GM18520 (cell line): ENCODE data around the gene ATL1.
"Not testable (repeated sequence)": the region's sequence is repeated elsewhere in the genome, so short reads cannot be mapped to it uniquely, and the experiment has no call there.

Experiments used
- ATAC-seq: cut with Tn5 transposase; IDR thresholded peaks from one replicate; pipeline ENCODE4 v1.9.1; 2021; ENCODE audit not compliant: unreplicated experiment

ATL1 gene

DNA sequence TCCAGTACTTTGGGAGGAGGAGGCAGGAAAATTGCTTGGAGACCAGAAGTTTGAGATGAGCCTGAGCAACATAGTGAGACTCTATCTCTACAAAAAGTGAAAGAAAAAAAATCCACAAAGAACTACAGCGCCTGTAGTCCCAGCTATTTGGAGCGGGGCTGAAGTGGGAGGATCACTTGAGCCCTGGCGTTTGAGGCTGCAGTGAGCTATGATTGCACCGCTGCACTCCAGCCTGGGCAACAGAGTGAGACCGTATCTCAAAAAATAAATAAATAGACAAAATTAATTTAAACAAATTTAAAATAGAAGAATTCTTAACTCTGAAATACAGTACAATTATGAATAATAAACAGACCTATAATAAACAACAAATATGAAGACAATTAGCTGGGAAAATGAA is 40.9 kb downstream of the ATL1 start:
- ATAC-seq, result no peak

DNA sequence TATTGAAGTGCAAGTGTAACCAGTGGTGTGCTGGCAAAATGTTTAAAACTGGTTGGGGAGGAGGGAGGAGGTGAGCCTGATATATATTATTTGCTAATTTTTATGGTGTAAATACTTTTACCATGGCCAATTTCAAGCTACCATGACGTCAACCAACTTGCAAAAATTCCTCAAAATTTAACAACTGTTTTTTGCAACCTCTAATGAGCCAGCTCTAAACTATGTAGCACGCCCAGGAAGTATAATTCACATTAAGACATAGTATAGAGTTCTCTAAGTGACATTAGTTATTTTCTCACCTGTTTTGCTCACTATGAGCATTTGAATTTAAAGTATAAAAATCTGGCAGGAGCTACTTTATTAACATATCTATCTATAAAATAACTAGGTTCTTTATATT is 41.4 kb downstream of the ATL1 start:
- ATAC-seq, result no peak

DNA sequence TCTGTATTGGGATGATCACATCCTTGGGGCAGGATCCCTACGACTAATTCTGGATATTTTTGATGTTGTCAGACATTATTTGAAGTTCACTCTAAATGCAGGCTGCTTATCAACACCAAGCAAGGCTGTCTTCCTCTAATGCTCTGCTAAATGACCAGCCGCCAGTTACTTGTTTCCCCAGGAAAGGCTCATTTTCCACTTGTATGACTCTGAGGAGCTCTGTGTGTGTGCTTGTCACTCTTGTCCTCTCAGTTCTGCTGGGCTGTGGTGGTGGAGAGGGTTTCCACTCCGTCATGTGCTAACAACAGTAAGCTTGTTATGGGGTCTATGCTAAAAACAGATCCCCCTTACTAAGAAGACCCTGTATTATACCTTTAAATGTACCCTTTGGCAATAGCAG is 42.1 kb downstream of the ATL1 start:
- ATAC-seq, result no peak

DNA sequence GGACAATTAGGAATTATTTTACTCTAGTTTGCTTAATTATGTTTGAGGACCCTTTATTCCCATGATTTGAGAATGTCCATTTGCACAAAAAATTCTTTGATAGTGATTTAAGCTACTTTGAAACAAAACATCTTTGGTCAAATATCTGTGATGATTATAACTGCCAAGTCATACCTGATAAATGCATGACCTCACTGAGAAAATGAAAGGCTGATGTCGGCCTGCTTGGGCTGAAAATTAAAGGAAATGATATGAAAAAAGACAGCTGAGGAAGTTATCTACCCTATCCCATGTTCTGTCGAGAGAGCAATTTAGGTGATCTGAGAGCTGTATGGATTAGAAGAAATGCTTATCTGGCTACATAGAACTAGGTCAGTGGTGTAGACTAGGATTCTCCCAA is 43.6 kb downstream of the ATL1 start:
- ATAC-seq, result no peak

DNA sequence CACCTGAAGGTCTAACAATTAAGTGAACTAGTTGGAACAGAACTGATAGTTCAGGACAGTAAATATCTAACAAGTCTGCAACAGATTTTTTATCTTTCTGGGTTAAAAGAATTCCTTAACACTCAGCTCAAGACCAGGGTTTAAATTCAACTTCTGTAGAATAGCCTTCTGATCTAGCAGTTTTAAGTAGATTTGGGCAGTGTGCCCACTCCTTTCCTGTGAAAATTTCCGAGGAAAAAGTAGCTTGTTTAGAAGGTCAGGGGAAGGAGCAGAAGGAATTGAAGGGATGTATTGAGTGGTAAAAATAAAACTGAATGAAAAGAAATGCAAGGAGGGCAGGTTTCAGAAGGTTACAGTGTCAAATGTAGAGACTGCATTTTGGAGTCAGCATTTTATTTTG is 45.8 kb downstream of the ATL1 start:
- no peak for ATAC-seq

DNA sequence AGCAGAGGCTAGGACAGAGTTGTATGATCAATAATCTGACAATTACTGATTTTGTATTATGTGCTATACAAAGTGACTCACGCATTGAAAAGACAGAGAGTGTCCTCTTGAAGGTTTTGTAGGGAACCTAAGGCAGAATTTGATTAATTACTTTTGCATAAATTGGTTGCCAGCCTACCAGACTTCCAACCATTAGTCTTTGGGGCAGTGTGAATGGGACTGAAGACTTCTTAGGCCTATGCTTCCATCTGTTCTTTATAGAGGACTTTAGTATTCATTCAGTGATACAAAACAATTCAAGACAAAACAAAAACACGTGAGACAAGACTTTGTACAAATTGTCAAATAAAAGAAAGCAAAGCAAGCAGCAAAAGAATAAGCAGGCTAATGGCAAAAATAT is 46.5 kb downstream of the ATL1 start:
- no peak for ATAC-seq

DNA sequence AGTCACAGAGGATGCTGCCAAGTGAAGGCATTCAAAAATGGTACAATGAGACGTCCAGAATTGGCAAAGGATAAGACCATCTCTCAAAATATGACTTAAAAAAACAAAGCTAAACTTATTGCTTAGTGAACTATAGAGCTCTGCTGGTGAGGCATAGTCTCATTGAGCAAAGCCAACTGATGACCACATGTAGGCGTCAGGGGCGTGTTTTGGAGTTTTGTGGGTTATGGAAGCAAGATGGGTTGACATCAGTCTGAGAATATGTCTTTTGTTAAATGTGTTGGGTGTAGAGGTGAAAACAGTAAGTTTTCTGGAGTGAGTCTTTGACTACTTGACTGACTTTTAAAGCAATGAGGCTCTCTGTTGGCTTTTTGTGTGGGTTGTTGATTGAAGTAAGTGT is 47.2 kb downstream of the ATL1 start:
- no peak for ATAC-seq

DNA sequence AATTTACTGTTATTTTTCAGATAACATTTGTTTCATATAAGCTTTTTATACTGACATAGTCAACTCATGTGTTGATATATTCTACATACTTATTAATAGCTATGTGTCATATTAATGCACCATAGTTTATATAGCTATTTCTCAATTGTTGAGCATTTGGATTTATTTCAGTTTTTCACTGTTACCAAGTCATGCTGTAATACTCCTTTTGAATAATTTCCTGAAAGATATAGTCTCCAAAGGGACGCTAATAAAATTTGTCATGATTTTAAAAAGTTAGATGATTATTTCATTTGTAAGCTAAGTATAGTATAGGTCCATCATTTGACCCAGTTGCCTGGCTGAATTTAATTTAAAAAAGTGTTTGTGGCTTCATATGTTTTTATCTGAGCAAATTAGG is 47.8 kb downstream of the ATL1 start:
- no peak for ATAC-seq

DNA sequence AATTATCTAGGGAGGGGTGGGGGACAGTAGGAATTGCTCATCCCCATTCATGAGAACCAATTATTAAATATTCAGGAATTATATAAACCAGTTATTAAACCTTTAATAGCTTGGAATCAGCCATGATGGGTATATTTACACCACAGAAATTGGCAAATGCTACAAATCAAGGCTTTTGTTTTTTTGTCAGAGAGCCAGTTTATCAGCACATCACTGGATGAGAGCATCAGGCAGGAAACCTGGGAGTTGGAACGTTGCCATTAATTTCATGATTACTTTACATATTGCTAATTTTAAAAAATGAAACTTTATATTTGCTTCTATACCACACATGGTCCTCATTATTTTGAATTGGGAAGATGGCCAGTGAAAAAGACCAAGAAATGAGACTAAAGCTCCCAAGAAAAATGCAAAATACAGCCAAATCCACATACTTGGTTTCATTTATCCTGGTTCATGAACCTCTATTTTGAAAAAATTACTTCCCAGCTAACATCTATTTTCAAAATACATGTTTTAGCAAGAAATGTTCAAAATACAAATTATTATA is 48.4 kb downstream of the ATL1 start:
- no peak for ATAC-seq

DNA sequence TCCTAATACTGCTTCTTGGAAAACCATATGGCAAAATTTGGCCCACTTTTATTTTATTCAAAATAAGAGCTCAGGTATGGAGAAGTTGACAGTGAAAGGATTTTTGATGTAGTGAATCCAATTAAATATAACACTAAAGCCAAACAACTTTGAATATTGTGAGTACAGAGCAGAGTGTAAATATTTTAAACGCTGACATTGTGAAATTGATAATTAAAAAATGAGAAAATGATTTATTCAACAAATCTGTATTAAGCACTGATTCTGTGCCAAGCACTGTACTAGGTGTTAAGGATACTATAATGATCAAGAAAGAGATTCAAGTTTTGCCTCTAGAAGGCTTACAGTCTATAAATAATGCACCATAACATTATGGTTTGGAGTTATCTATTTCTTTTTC is 50.5 kb downstream of the ATL1 start:
- ATAC-seq, result no peak

DNA sequence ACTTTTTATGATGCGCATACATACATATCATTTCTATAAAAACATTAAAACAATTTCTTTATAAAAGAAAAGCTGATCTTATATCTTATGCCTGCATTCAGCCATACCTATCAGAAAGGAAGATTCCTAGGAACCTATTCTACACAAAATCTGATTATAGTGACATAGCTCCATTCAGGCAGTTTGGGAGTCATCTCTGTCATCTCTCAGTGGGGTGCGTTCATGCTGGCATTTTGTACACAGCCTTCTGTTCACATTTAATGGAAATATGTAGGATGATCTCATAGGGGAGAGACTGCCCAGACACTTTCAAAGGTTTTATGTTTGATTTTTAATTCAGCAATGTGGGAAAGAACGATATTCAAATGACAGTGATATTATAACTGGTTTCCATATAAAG is 52.9 kb downstream of the ATL1 start:
- ATAC-seq, result no peak

DNA sequence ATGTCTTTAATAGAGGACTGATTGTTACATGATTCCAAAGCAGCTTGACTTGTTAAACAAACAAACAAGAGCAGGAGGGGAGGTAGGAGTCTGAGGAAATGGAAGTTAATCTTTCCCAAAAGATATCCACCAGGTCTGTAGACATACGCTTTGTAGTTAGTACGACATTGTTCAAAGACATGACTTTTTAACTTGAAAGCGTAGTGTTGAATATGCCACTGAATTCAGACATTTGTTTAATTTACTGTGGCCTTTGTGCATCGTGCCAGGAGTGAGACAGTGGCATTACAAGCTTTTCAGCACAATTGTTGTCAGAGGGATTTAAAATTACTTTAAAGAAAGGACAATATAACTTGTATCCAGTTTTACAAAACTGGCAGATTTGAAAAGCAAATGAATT is 55.1 kb downstream of the ATL1 start:
- ATAC-seq, result no peak

DNA sequence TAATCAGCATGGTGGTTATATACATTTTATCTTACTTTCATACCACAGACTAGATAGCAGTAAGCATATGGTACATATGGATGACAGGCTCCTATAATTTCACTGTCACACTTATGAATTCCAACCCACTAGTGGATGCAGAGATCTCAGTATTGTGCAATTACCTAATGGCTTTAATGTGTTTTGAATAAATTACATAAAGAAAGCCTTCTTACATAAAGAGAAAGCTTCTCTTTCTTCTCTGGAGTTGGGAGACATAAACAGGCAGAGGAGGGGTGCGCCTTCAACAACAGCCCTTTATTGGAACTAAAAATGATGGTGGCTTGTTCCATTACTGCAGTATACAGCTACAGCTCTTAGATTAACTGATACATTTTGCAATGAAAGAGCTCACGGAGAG is 55.6 kb downstream of the ATL1 start:
- no peak for ATAC-seq

DNA sequence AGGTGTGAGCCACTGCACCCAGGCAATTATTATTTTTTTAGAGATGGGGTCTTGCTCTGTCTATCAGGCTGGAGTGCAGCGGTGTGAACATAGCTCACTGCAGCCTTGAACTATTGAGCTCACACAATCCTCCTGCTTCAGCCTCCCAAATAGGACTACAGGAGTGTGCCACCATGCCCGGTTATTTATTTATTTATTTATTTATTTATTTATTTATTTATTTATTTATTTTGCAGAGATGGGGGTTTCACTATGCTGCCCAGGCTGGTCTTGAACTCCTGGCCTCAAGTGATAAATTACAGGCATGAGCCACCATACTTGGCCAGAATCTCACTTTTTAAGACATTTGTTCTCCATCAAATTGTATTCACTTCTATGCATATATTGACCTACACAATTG is 56.3 kb downstream of the ATL1 start:
- ATAC-seq, result no peak

DNA sequence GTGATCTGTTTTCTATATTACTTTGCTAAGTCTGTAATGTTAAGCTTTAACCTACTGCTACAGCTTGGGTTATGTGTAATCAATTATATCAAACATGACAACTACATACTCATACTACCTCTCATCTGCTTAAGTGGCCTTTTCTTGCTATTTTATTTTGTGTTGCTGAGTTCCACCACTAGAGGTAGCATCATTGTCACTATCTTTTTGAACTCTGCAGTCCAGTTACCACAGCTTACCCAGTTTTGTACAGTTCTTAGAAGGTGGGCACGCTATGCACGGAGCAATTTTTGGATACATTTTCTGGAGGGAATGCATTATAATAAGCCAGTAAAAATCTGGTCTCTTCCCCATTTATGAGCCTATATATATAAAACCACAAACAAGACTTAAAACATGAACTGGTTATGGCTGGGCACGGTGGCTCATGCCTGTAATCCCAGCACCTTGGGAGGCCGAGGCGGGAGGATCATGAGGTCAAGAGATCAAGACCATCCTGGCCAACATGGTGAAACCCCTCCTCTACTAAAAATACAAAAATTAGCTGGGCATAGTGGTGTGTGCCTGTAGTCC is 59.7 kb downstream of the ATL1 start:
- ATAC-seq, result peak; percentile 41

DNA sequence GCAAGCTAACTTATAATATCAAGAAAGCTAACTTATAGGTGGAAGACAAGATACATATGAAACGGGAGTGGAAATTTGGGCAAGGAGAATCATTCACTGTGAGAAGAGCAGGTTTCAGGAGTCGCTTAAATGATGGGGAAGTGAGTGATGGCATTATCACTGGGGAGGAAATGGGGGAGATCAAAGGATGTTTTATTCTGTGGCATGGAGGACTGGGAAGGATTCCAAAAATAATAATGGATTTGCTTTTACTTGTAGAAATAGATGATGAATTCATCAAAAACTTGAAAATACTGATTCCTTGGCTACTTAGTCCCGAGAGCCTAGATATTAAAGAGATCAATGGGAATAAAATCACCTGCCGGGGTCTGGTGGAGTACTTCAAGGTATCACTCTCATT is 60.4 kb downstream of the ATL1 start:
- ATAC-seq, result no peak

DNA sequence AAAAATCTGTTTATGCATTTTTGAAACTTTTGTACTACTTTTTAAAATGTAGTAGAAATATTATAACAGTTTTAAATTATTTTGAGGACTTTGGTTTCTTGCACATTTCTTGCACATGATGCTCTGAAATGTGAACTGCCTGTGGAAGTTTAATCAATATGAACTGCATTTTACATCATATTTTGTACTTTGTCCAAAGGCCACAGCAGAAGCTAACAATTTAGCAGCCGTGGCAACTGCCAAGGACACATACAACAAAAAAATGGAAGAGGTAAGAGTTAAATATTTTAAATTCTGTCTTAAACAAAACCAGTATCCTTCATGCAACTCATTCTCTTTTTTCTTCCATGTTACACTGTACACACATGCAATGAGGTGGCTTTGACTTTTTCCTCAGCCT is 63.0 kb downstream of the ATL1 start:
- no peak for ATAC-seq

DNA sequence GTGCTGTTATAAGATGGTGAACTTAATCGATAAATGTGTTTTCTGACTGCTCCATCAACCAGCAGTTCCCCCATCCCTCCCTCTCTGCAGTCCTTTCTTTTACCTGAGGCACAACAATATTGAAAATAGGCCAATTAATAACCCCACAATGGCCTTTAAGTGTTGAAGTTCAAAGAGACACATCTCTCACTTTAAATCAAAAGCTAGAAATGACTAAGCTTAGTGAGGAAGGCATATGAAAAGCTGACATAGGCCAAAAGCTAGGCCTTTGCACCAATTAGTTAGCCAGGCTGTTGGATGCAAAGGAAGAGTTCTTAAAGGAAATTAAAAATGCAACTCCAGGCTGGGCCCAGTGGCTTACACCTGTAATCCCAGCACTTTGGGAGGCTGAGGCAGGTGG is 64.5 kb downstream of the ATL1 start:
- no peak for ATAC-seq

DNA sequence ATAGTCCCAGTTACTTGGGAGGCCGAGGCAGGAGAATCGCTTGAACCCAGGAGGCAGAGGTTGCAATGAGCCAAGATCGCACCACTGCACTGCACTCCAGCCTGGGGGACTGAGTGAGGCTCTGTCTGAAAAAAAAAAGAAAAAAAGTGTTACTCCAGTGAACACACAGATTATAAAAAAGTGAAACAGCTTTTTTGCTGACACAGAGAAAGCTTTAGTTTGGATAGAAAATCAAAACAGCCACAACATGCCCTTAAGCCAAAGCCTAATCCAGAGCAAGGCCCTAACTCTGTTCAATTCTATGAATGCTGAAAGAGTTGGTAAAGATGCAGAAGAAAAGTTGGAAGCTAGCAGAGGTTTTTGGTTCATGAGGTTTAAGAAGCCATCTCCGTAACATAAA is 65.0 kb downstream of the ATL1 start:
- not testable (repeated sequence) for ATAC-seq

DNA sequence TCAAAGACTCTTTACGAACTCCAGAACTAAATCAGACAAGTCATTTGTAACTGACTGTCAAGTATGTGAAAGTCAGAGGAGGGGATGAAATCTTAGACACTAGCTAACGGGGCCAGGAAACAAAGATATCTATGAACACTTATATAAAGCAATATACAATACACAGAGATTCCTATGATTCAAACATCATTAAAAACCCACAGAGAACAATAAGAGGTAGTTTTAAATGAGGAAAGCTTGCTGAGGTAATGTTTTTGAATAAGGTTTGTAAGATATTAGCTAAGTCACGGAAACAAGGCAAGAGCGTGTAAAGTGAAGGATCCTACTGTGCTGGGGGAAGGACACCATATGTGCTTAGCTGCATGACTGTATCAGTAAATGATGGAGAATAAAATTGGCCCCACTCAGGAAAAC is 71.5 kb downstream of the ATL1 start:
- no peak for ATAC-seq

DNA sequence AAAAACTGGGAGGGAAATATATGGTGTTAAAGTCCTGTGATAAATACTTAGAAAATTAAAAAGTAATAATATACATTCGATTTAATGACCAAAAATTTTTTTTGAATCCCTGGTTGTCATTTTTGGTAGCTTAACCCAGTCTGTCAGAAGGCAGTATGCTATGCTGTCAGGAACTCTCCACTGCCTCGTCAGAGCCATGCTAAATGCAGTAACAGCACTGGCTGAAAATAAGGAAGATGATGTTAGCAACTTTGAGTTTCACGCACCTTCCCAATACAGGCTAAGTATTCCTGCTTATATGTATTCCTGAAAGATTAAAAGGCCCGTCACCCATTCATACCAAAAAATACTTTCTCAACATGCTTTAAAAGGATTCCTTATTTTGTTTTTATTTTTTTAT is 74.0 kb downstream of the ATL1 start:
- ATAC-seq, result no peak

DNA sequence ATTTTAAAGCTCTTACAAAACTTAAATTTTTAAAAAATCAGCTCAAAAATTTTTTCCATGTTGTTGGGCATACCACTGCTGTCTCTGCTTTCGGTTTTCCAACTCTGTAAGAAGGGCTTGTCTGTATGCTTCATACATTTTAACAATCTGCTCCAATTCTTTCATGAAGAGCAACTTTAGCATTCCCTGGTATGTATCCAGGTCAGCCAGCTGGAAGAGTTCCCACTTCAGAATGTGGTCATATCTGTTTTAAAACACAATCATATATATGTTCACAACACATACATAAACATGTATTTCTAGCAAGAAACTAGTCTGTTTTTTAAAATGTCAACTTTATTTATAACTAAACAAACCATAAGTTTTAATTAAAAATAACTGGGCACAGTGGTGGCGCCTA is 75.2 kb downstream of the ATL1 start:
- ATAC-seq, result no peak

DNA sequence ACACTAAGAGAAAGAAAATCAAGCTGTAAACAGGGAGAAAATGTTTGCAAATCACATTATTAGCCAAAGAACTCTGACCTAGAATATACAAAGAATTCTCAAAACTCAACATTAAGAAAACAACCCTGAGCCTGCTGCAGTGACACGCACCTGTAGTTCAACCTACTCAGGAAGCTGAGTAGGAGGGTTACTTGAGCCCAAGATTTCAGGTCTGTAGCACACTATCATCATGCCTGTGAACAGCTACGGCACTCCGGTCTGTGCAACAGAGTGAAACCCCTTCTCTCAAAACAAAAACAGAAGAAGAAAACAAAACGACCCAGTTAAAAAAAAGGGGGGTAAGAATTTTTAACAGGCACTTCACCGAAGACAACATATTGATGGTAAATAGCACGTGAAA is 87.3 kb downstream of the ATL1 start:
- ATAC-seq, result no peak

DNA sequence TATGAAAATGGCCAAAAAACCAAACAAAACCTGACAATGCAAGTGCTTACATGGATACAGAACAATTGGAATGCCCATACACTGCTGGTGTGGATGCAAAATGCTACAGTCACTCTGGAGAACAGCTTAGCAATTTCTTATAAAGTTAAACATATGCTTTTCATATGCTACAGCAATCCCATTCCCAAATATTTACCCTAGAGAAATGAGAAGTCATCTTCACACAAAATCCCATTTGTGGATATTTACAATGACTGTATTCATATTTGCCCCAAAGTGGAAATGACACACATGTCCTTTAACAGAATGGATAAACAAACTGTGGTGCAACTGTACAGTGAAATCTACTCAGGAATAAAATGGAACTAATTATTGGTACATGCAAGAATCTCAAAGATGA is 87.8 kb downstream of the ATL1 start:
- ATAC-seq, result no peak
